Activated CD8-positive, alpha-beta T cell treated with anti-CD3 and anti-CD28 coated beads, Interleukin-2, amount 10 ng/mL, durations not matched to agents 7 days and 5 days (primary cell): Measurements from ENCODE around the gene RERE. TPM values are rescaled to one million over a fixed set of nuclear protein-coding genes. Genes with fewer than 3 reads are reported as not detected.
"Not testable (repeated sequence)": the region's sequence is repeated elsewhere in the genome, so short reads cannot be mapped to it uniquely, and the experiment has no call there.

Experiments
- ATAC-seq: fragments of 150-1000 bp; cut with Tn5 transposase; one replicate; pipeline ENCODE4 v1.10.0; 2021; ENCODE audit warnings: moderate library complexity
- CTCF ChIA-PET: fragments of 350-600 bp; sonication (Branson Sonifier 250); formaldehyde crosslinking; loops from one replicate; lab custom pipeline; 2021; ENCODE audit warnings: antibody characterized with exemption; lab: Charles Lee
- POLR2A ChIA-PET: fragments of 350-600 bp; sonication (Branson Sonifier 250); formaldehyde crosslinking; loops from one replicate; lab custom pipeline; 2021; ENCODE audit warnings: antibody characterized with exemption; lab: Charles Lee
- DNase-seq: peaks from one replicate; pipeline ENCODE4 v3.0.0-alpha.2; 2020
- H3K27ac Mint-ChIP-seq: one replicate; pipeline ENCODE4 v1.8.0; 2021; ENCODE audit warnings: mild to moderate bottlenecking, mixed read lengths
- H3K27me3 Mint-ChIP-seq: one replicate; pipeline ENCODE4 v1.8.0; 2021; ENCODE audit warnings: low read depth, mixed read lengths
- H3K36me3 Mint-ChIP-seq: one replicate; pipeline ENCODE4 v1.8.0; 2021; ENCODE audit warnings: low read depth, mixed read lengths
- H3K4me1 Mint-ChIP-seq: one replicate; pipeline ENCODE4 v1.8.0; 2021; ENCODE audit warnings: low read depth, mixed read lengths
- H3K4me3 Mint-ChIP-seq: one replicate; pipeline ENCODE4 v1.8.0; 2021; ENCODE audit warnings: mild to moderate bottlenecking, mixed read lengths
- H3K9me3 Mint-ChIP-seq: one replicate; pipeline ENCODE4 v1.8.0; 2022; ENCODE audit warnings: mixed read lengths; ENCODE audit not compliant: insufficient read depth
- total RNA-seq, 2 experiments: library from RNA; stranded (reverse); gene quantifications; one replicate each; pipeline ENCODE4 v1.2.3, GENCODE V29; 2021

Gene RERE
- total RNA-seq, 2 experiments from 2014 or later: 37.4 to 44.7 TPM

- ChIA-PET POLR2A (no interaction called here), CTCF (interaction anchor here (0.6 to 2.0 kb wide), 3 partner anchors 10 to 41 kb away, joined by 4 to 7 read pairs (median 6); no protein-coding TSS in a partner anchor)
- H3K9me3 Mint-ChIP-seq: no peaks in the 10 kb centered on the region
- peaks cover 28% of the 10 kb centered on the region for H3K4me1 Mint-ChIP-seq
- H3K36me3 Mint-ChIP-seq: no peaks in the 10 kb centered on the region
- DNase-seq (no peak), ATAC-seq (no peak)
- no peak overlapping the region for H3K4me3 Mint-ChIP-seq
- no peak overlapping the region for H3K27ac Mint-ChIP-seq
- no peaks in the 10 kb centered on the region for H3K27me3 Mint-ChIP-seq
These were observed 188.0 kb downstream of the RERE start for GRCh38 chr1:8629241-8630091.

DNA sequence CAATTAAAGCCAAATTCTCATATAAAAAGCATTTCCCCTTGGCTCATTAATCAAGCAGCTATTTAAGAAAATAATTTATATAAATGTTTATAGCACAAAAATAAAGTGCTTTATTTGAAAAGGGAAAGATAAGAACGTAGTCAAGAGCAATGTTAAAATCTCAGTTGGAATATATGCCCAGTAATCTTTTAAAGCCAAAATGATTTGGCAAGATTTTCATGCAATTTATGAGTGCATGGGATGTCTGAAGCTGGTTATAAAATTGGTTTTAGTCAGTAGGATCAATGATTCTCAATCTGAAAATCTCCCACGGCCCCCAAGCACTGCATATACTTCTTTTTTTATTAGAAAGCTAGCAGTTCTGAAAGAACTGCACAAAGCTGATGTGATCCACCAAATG, 188.8 kb downstream of the RERE start:
- ChIA-PET CTCF (interaction anchor here (2.0 kb wide), 2 partner anchors 11 to 42 kb away, joined by 6 to 7 read pairs; no protein-coding TSS in a partner anchor), POLR2A (no interaction called here)
- no peaks in the 10 kb centered on the region for H3K27me3 Mint-ChIP-seq
- H3K4me1 Mint-ChIP-seq: peaks cover 35% of the 10 kb centered on the region
- no peak overlapping the region for H3K27ac Mint-ChIP-seq
- ATAC-seq (no peak), DNase-seq (no peak)
- no peak overlapping the region for H3K4me3 Mint-ChIP-seq
- H3K9me3 Mint-ChIP-seq: no peaks in the 10 kb centered on the region
- H3K36me3 Mint-ChIP-seq: peaks cover 2% of the 10 kb centered on the region

GRCh38 chr1:8627728-8628127, 189.7 kb downstream of the RERE start:
- H3K9me3 Mint-ChIP-seq: no peaks in the 10 kb centered on the region
- DNase-seq (no peak), ATAC-seq (no peak)
- no peaks in the 10 kb centered on the region for H3K27me3 Mint-ChIP-seq
- ChIA-PET CTCF (interaction anchor here (0.9 to 2.0 kb wide), 2 partner anchors 11 to 43 kb away, joined by 3 to 6 read pairs; no protein-coding TSS in a partner anchor), POLR2A (interaction anchor here (0.6 kb wide), 1 partner anchor 229 kb away, joined by 4 read pairs; no protein-coding TSS in a partner anchor)
- no peak overlapping the region for H3K4me3 Mint-ChIP-seq
- H3K36me3 Mint-ChIP-seq: peaks cover 4% of the 10 kb centered on the region
- H3K27ac Mint-ChIP-seq: no peak overlapping the region
- peaks cover 37% of the 10 kb centered on the region for H3K4me1 Mint-ChIP-seq

DNA sequence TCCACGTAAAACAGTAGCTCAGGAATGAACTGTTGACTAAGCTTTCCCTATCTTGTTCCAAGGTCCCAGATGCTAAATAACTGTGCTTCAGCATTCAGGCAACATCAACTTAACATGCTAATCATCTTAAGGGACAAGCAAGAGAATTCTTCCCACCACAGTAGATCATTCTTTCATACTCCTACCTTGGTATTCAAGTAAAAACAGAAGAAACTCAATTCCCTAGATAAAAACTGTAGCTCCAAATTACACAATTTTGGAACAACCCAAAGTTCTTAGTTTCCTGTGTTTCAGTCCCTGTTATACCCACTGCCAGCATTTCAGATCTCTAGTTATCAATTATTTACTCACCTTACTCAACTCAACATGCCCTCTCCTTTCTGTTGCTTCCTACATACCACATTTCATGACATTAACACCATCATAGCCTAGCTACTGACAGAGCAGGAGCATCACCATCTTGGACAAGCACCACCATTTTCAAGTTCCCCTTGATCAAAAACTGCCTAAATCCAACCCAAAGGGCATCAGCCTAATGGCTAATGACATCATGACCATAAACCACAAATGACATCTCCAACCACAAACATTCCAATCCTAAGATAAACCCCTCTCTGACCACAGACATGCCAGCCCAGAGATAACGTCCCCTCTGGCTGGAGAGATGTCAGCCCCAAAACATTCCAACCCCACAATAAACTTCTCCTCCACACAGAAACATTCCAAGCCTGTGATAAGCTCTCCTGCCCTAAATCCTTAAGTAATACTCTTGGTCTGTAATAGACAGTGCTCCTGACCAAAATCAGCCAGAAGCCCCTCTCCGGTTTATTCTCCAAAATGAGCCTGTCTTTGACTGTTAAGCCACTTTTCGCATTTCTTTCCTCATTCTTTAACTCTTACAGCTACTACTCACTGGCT, 191.2 kb downstream of the RERE start:
- Mint-ChIP-seq H3K4me3 (no peak overlapping the region), H3K9me3 (no peaks in the 10 kb centered on the region), H3K4me1 (peaks cover 35% of the 10 kb centered on the region), H3K27ac (no peak overlapping the region), H3K36me3 (peaks cover 4% of the 10 kb centered on the region), H3K27me3 (no peaks in the 10 kb centered on the region)
- ChIA-PET CTCF (interaction anchor here (0.7 kb wide), 1 partner anchor 43 kb away, joined by 3 read pairs; no protein-coding TSS in a partner anchor), POLR2A (no interaction called here)
- ATAC-seq (no peak), DNase-seq (no peak)

DNA sequence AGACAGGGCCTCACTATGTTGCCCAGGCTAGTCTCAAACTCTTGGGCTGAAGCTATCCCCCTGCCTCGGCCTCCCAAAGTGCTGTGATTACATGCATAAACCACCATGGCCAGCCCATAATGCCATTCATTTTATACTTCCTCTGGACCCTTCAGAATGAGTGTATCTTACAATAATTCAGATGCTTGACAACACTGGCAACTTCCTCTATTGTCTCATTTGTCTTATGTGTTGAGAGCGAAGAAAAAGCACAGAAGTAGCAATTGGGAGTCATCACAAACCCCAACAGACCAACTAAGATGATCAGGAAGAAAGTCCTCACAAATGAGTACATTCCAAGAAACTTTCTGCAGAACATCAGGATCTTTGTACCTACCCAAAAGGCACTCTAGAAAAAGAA, 191.9 kb downstream of the RERE start:
- Mint-ChIP-seq H3K27me3 (no peaks in the 10 kb centered on the region), H3K9me3 (no peaks in the 10 kb centered on the region), H3K27ac (no peak overlapping the region), H3K36me3 (peaks cover 4% of the 10 kb centered on the region), H3K4me3 (no peak overlapping the region), H3K4me1 (peaks cover 34% of the 10 kb centered on the region)
- DNase-seq (no peak), ATAC-seq (no peak)
- ChIA-PET POLR2A (no interaction called here), CTCF (interaction anchor here (0.7 kb wide), 1 partner anchor 44 kb away, joined by 3 read pairs; no protein-coding TSS in a partner anchor)

DNA sequence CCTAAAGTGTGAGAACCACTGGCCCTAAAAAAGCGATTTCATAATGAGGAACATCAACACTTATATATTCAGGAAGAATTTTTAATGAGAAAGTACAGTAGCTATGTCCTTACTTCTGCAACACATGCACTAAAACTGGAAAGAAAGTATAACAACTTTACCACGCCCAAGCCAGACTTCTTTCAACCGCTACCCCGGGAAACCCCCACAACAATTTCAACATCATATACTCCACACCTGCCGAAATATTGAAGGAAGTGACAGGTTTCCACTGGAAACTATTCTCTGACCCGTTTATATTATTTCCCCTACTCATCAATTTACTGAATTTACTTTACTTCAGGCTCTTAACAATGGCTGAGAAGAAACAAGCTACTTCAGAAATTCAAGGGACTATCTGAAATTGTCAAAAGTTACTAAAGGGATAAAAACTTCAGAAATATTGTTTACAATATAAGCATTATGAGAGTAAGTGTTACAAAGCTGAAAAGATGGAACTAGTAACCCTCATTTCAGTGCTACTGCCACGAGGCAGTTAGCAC, 193.7 kb downstream of the RERE start:
- POLR2A ChIA-PET, H3K27ac Mint-ChIP-seq, H3K27me3 Mint-ChIP-seq, H3K36me3 Mint-ChIP-seq, H3K9me3 Mint-ChIP-seq, DNase-seq, ATAC-seq, CTCF ChIA-PET, H3K4me3 Mint-ChIP-seq: not testable (repeated sequence)
- peaks cover 20% of the 10 kb centered on the region for H3K4me1 Mint-ChIP-seq

- H3K4me1 Mint-ChIP-seq: peaks cover 24% of the 10 kb centered on the region
- DNase-seq, CTCF ChIA-PET, POLR2A ChIA-PET, H3K36me3 Mint-ChIP-seq, H3K4me3 Mint-ChIP-seq, ATAC-seq, H3K27ac Mint-ChIP-seq, H3K9me3 Mint-ChIP-seq, H3K27me3 Mint-ChIP-seq: not testable (repeated sequence)
These were observed 195.6 kb downstream of the RERE start for GRCh38 chr1:8621785-8622348.

- DNase-seq, H3K27ac Mint-ChIP-seq, H3K27me3 Mint-ChIP-seq, POLR2A ChIA-PET, H3K36me3 Mint-ChIP-seq, H3K9me3 Mint-ChIP-seq, H3K4me3 Mint-ChIP-seq, ATAC-seq: not testable (repeated sequence)
- CTCF ChIA-PET: interaction anchor here (1.3 kb wide), 1 partner anchor 12 kb away, joined by 5 read pairs; no protein-coding TSS in a partner anchor
- peaks cover 19% of the 10 kb centered on the region for H3K4me1 Mint-ChIP-seq
These were observed 196.3 kb downstream of the RERE start for GRCh38 chr1:8621034-8621582.

DNA sequence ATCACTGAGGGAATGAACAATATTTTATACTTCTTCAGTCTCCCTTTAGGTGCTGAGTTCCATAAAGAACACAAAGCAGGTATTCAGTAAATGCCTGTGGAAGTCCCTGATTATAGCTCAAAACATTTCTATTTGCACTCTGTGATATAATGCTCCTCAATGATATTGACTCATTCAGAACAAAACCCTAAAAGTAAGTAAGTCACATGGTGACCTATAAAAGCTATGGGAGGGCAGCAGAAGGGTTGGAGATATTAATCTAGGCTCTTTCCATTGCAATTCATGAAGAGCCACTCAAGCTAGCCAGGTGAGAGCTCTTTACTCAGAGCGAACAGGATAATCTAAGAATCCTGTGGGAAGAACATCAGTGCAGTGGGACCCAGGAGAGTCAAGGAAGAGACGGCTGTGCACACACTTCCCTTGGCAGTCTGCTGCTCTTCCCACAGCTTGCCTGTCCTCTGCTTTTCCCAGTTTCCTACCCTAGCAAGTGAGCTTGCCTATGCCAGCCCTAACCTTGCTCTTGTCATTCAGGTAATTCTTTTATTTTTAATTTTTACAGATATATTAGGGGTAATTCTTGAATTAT, 197.4 kb downstream of the RERE start:
- H3K27ac Mint-ChIP-seq, H3K27me3 Mint-ChIP-seq, POLR2A ChIA-PET: not testable (repeated sequence)

GRCh38 chr1:8619419-8619818, 198.0 kb downstream of the RERE start:
- H3K27ac Mint-ChIP-seq, H3K36me3 Mint-ChIP-seq, H3K27me3 Mint-ChIP-seq, ATAC-seq, H3K9me3 Mint-ChIP-seq, DNase-seq, POLR2A ChIA-PET, H3K4me3 Mint-ChIP-seq: not testable (repeated sequence)
- CTCF ChIA-PET: interaction anchor here (1.2 to 2.1 kb wide), 2 partner anchors 51 to 107 kb away, joined by 3 to 5 read pairs; no protein-coding TSS in a partner anchor
- peaks cover 20% of the 10 kb centered on the region for H3K4me1 Mint-ChIP-seq

More for the DNA sequence above, 197.4 kb downstream of the RERE start:
- H3K4me3 Mint-ChIP-seq, ATAC-seq, DNase-seq, H3K9me3 Mint-ChIP-seq, H3K36me3 Mint-ChIP-seq: not testable (repeated sequence)
- CTCF ChIA-PET: interaction anchor here (1.0 to 2.1 kb wide), 4 partner anchors 13 to 106 kb away, joined by 3 to 5 read pairs (median 4); no protein-coding TSS in a partner anchor
- peaks cover 20% of the 10 kb centered on the region for H3K4me1 Mint-ChIP-seq
